ENCODE results near the gene CYTIP.

DNA sequence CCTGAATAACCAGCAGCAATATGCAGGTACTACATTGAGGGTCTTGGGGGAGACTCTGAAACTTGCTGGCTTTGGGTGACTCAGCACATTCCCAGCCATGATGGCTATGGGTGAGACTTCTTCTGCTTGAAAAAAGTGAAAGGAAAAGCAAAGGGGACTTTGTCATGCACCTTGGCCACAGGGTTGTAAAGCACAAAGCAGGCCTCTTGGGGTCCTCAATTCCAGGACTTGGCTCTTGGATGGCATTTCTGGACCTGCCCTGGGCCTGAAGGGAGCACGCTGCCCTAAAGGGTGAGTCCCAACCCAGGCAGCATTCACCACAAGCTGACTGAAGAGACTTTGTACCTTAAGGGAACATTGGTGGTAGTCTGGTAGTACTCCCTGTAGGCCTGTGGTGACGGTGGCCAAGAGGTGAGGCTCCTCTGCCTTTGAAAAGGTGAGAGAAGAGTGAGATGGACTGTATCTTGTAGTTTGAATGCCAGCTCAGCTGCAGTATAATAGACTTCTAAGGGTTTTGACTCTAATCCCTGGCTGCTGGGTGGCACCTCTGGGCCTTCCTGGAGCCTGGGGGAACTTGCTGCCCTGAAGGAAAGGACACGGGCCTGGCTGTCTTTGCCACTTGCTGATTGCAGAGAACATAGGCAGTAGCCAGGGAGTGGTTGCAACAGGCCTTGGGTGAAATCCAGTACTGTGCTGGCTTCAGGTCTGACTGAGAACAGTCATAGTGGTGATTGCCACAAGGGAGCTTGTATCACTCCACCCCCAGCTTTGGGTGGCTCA is 36.5 kb upstream of the CYTIP start:
- TF ChIP-seq, protein P1, sequence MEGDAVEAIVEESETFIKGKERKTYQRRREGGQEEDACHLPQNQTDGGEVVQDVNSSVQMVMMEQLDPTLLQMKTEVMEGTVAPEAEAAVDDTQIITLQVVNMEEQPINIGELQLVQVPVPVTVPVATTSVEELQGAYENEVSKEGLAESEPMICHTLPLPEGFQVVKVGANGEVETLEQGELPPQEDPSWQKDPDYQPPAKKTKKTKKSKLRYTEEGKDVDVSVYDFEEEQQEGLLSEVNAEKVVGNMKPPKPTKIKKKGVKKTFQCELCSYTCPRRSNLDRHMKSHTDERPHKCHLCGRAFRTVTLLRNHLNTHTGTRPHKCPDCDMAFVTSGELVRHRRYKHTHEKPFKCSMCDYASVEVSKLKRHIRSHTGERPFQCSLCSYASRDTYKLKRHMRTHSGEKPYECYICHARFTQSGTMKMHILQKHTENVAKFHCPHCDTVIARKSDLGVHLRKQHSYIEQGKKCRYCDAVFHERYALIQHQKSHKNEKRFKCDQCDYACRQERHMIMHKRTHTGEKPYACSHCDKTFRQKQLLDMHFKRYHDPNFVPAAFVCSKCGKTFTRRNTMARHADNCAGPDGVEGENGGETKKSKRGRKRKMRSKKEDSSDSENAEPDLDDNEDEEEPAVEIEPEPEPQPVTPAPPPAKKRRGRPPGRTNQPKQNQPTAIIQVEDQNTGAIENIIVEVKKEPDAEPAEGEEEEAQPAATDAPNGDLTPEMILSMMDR (IDR thresholded peaks at IDR 0.05): no peak
- TF ChIP-seq TCF7L2 (IDR thresholded peaks at IDR 0.05; ENCODE audit: low read depth, low read length): no peak
- no peak for TF ChIP-seq POLR2AphosphoS5 (IDR thresholded peaks at IDR 0.05; ENCODE audit: low read depth, low read length)

All from Panc1 (cell line).